Measurements from ENCODE around the gene LTBP1.

- no peak for TF ChIP-seq CTCF (conservative IDR thresholded peaks at IDR 0.05; ENCODE audit: low read length)
- no peak for TF ChIP-seq EZH2phosphoT487 (IDR thresholded peaks at IDR 0.05; ENCODE audit: borderline replicate concordance, low read depth, low read length)
Measured at GRCh38 chr2:33240178-33240577, 293.4 kb downstream of the LTBP1 start.
